Inflammatory macrophage treated with lipopolysaccharide for 4 hours (primary cell): ENCODE results near the gene LGALS12.

Experiments used
- DNase-seq: peaks from one replicate; pipeline ENCODE4 v3.0.0-alpha.2; 2020

Gene LGALS12, protein sequence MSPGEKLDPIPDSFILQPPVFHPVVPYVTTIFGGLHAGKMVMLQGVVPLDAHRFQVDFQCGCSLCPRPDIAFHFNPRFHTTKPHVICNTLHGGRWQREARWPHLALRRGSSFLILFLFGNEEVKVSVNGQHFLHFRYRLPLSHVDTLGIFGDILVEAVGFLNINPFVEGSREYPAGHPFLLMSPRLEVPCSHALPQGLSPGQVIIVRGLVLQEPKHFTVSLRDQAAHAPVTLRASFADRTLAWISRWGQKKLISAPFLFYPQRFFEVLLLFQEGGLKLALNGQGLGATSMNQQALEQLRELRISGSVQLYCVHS

DNA sequence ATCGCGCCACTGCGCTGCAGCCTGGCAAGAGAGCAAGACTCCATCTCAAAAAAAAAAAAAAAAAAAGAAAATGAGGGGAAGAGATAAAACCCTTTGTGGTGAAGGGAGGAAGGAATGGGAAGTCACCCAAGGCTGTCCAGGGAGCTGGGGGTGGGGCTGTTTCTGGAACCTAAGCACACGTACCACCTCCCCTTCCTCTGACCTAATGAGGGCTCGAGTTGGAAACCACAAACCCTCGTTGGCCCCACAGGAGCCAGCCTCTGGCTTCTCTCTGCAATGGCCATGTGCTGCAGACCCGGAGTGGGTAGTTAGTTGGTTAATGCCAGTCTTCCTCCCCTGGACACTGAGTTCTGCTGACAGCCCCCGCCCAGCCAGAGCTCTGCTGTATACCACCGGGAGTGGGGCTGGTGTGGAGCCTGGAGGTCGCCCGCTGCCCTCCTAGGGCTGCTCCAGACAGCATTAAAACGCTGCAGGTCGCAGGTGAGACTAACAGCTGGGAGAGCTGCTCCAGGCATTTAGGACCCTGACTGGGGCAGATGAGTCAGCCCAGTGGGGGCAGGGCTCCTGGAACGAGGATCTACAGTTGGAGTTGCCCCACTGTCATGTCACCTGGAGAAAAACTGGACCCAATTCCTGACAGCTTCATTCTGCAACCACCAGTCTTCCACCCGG lies at the start of gene LGALS12:
TSS of gene LGALS12 (plus strand) at position 228 of the 672 bp plus-strand sequence. CDS start at position 603, 375 bp downstream.
- DNase-seq: peak; percentile 43

DNA sequence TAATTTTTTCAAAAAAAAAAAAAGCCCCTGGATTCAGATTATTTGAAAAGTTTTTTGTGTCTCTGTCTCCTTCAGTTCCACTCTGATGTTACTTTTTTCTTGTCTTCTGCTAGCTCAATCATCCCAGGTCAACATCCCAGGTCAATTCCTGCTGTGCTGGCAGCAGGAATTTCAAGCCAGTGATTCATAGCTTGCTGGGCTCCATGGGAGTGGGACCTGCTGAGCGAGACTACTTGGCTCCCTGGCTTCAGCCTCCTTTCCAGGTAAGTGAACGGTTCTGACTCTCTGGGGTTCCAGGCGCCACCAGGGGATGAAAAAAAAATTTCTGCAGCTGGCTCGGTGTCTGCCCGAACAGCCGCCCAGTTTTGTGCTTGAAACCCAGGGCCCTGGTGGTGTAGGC lies 46.3 kb upstream of the LGALS12 start:
- DNase-seq: no peak

DNA sequence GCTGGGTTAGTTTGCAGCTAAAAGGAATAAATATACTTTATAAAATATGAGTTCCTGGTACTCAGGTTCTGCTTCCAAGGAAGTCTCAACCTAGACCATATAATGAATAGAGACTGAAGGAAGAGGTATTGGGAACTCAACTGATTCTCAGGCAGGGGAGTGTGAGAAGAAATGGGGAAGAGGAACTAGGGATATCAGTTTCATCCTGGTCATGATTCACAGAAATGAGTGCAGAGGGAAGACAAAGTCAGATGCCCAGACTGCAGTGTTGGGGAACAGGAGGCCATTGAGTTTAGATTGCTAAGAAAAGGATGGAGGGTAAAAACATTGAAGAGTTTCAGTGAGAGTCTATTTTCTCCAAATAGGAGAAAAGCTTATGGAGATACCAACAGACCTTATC lies 43.7 kb upstream of the LGALS12 start:
- peak; percentile 68 for DNase-seq

DNA sequence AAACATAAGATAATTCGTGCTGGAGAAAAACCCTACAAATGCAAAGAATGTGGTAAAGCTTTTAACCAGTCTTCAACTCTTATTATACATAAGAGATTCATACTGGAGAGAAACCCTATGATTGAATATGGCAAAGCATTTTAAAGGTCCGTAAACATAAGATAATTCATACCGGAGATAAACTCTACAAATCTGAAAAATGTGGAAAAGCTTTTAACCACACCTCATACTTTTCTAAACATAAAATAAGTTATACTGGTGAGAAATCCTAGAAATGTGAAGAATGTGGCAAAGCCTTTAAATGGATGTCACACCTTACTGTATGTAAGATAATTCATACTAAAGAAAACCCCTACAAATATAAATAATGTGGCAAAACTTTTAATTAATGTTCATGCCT lies 35.6 kb upstream of the LGALS12 start:
- DNase-seq: no peak

DNA sequence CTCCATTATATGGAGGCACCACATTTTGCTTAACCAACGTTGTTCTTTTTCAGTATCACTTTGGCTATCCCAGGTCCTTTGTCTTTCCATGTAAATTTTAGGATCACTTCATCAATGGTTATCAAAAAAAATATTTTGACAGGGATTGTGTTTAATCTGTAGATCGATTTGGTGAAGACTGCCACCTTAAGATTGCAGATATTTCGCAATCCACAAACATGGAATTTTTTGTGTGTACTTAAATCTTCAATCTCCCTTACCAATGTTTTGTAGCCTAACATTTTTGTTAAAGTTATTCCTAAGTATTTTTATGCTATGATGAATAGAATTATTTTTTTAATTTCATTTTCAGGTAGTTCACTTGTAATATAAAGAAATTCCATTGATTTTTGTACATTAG lies 33.5 kb upstream of the LGALS12 start:
- DNase-seq: no peak

DNA sequence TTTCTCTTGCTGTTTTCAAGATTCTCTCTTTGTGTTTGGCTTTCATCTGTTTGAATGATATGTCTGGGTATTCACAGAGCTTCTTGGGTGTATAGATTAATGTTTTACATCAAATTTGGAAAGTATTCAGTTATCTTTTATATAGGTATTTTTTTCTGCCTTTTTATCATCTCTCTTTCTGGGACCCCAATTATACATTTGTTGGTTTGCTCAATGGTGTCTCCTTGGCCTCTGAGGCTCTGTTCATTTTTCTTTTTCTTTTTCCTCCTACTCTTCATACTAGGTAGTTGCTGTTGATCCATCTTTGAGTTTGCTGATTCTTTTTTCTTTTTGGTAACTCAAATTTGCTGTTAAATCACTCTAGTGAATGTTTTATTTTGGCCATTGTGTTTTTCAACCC lies 29.3 kb upstream of the LGALS12 start:
- DNase-seq: no peak

DNA sequence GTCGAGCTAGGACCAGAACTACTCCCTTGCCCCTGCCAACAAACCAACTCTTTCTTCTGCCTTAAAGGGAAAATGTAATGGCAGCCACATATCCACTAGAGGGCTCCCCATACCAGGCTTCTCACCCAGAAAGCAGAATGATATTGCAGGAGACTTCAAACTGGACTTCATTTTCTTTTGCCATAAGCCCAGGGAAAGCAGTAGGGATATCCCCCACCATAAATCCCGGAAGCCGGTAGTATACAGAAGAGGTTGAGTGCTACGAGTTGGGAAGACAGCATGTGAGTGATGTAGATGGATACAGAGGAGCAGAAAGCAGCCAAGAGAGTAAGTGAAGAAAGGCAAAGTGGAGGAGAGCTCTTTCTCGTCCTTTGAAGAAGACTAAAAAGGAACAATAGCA lies 27.0 kb upstream of the LGALS12 start:
- peak; percentile 67 for DNase-seq

DNA sequence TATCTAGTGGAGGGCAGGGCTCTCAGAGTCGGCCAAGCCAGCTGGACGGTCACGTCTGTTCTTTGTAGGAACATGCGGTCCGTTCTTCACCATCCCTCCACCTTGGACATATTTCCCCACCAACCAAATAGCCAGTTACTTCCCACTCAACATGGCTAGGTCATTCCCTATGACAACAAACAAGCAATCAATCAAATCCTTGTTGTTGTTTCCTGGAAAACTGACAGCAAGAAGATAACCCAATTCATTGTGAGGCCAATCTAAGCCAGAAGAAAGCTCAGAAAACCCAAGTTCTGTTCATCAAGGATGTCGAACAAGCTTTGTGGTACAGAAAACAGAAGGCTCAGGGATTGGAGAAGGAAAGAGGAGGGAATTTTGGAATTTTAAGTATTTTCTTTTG lies 25.8 kb upstream of the LGALS12 start:
- no peak for DNase-seq

DNA sequence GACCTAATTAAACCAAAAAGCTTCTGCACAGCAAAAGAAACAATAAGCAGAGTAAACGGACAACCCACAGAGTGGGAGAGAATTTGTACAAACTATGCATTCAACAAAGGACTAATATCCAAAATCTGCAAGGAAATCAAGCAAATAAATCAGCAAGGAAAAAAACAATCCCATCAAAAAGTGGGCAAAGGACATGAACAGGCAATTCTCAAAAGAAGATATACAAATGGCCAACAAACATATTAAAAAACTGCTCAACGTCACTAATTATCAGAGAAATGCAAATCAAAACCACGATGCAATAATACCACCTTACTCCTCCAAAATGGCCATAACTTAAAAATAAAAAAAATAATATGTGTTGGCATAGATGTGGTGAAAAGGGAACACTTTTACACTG lies 20.1 kb upstream of the LGALS12 start:
- no peak for DNase-seq

DNA sequence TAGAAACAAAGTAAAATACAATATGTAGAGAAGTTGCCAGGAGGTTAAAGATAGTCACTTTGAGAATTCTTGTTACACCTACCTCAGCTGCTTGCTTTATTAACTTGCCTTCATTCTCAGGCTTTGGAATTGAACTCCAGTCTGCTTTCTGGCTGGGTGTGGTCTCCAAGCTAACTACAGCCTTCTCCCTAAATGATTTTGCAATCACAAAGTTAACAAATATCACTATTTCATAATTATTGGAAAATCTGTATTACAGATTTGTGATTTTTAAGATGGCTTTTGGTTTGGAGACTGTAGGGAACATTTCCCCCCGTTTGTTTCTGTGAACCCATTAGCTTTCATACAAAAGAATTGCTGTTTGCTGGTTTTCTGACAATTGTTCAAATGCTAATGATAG lies 17.1 kb upstream of the LGALS12 start:
- DNase-seq: no peak

DNA sequence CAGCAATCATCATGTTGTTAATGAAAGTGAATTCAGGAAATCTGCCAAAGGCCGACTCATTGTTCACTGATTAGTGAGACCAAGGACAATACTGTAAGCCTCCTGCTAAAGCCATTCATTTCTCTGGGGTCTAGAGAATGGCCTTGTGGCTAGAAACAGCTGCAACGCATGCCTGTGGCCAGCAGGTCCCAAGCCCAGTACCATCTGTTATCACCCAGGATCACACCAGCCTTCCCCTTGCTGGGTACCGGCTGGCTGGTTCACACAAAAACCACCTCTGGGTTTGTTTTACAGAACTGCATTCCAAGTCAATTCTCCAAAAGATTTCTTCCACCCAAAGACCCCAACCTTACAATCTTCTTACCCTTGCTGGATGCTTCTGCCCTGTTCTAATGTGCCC lies 16.0 kb upstream of the LGALS12 start:
- DNase-seq: no peak

DNA sequence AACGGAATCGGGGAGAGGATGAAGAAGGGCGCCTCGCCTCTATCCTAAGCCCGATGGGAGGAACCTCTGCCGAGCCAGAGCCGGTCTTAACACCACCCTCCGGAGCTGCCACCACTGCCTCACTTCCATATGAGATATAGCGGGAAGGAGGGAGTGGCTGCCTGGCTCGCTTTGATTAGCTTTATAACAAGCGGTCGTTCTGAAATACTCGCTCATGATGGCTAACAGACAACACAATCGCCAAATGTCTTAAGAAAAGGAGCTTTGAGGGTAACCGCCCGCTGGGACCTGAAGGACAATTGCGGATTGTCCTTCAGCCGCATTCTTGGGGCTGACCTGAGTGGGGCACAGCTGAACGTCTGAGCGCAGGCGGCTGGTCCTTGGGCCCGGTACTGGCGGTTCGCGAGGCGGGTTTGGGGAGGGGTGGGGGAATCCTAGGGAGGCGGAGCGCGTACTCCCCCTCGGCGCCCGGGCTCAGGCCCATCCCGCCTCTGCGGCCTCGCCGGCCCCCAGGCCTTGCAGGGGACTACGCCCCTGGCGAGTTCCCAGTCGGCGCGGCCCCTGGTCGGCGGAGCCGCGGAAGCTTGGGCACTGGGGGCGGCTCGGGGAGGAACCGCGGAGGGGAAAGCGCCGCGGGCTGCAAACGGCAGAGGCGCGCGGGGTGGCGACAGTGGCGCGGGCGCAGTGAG lies 15.2 kb upstream of the LGALS12 start, which contains the start of gene PLAAT5:
TSS of gene PLAAT5 (minus strand) at position 617 of the 689 bp plus-strand sequence. CDS start at position 484, 133 bp downstream.
- DNase-seq: no peak

DNA sequence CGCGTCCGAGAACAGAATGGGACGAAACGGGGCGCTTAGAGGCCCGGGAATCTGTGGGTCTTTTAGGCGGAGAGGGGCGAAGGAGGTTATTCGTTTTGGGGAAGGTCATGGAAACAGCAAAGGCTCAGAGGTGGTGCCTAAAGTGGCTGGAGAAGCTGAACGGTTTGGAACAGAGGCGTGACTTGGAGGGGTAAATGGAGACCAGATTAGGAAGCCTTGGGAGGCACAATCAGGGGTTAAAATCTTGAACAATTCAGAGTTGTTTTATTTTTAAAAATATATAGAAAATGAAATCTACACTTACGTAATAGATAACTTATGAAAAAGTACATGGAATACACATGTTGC lies 14.7 kb upstream of the LGALS12 start:
- DNase-seq: no peak

DNA sequence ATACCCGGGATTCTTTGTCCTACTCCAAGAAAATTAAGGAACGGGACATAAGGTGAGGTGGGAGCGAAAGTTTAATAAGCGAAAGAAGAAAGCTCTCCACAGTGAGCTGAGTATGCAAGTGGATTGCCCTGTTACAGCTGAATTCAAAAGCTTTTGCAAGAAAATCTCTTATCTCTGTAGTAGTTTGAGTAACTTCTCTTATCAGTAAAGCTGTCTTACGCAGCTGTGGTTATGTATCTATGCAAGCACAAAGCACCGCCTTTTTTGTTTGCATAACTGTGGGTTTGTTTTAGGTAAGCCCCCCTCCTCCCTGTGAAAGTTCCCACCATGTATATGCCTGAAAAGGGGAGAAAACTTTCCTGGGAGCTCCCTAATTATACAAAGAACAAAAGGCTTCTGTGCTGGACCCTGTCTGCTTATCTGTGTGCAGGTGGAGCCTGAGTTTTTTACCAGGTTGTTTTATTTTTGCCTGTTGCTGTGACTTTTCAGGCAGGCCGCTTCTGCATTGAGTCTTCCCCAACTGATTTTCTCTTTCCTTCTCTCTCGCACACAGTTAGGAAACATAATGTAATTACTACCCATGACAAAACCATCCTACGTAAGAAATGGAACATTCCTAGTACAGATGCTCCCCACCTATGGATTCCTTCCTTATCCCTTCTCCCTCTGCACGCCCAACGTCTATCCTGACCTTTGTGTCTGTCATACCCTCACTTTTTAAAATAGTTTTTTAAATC lies 14.1 kb upstream of the LGALS12 start:
- DNase-seq: no peak

DNA sequence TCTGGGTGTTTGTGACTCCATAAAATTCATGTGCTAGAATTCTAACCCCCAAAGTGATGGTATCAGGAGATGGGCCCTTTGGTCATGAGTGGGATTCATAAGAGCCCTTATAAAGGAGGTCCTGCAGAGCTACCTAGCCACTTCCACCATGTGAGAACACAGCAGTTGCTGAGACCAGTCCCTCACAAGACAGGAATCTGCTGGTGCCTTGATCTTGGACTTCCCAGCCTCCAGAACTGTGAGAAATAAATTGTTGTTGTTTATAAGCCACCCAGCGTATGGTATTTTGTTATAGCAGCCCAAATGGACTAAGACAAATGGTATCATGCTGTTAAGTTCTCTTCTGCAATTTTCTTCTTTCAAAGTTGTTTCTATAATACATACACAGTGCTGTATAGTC lies 13.4 kb upstream of the LGALS12 start:
- no peak for DNase-seq

DNA sequence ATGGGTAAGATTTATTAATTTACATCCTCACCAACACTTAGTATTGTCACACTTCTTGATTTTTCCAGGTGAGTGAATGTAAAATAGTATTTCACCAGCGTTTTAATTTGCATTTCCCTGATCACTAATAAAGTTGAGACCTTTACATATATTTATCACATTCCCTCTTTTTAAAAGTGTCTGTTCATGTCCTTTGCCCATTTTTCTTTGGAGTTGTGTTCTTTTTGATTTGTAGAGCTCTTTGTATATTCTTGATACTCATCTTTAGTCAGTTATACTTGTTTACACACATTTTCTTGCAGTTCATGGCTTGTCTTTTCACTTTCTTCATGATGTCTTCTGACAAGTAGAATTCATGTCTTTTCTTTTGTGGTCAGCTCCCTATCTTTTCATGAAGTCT lies 12.8 kb upstream of the LGALS12 start:
- DNase-seq: no peak

DNA sequence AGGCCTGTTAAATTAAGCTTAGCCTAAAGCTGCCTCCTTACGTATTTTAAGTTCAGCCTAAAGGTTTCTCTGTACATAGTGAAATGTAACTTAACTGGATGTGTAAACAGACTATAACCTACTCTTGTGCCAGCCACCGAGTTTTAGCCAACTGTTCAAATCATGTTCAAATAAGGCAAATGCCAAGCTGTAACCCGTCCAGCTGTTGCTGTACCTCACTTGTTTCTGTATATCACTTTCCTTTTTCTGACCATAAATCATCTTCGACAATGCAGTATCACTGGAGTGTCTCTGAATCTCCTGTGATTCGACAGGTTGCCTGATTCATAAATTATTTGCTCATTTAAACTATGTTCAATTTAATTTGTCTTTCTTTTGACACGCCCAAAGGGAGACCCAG lies 10.9 kb upstream of the LGALS12 start:
- no peak for DNase-seq

DNA sequence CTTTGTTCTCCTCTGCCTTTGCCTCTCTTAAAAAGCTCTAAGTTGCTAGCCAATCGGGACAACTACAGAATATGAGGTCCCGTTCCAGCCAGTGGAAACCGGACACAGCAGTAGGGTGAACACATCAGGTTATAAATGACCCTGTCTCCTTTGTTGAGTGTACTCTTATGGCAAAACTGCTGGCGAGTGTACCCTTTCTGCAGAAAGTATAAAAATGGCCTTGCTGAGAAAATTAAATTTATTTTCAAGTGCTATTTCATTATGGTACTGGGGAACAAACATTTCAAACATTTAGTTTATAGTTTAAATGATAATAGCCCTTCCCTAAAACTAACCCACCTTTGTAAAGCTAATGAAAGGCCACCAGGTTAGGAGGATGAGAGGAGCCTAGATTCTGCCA lies 6.0 kb upstream of the LGALS12 start:
- DNase-seq: no peak

DNA sequence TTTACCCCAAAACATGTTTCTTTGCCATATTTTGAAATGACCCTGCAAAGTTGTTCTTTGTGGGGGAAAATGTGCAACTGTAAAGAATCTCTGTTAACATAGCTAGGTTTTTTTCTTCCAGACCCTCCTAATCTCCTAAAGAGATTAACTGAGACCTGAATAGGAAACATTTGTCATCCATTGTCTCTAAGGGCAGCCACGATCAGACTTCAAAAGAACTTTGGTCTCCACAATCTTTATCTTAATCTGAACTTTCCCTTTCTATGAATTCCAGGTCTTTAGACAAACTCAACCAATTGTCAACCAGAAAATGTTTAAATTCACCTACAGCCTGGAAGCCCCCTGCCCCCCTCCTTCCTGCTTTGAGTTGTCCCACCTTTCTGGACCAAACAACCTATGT lies 4.6 kb upstream of the LGALS12 start:
- DNase-seq: no peak

DNA sequence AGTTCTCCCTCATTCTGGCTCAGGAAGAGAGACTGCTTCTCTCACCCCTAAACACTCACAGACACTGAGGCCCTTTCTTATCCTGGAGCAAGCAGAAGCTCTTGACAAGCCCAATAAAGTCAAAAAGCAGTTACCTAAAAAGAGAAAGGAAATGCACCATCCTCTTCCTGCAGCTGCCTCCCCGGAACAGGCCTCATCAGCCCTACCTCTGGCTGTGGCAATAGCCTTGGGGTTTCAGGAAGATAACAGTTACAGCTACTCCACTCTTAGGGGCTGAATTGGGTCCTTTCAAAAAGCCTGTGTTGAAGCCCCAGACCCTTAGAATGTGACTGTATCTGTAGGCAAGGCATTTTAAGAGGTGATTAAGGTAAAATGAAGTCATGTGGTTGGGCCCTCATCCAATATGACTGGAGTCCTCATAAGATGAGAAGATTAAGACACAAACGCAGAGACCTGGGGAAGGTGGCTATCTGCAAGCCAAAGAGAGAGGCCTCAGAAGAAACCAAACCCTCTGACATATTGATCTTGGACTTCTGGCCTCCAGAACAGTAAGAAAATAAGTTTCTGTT lies 3.5 kb upstream of the LGALS12 start:
- no peak for DNase-seq

DNA sequence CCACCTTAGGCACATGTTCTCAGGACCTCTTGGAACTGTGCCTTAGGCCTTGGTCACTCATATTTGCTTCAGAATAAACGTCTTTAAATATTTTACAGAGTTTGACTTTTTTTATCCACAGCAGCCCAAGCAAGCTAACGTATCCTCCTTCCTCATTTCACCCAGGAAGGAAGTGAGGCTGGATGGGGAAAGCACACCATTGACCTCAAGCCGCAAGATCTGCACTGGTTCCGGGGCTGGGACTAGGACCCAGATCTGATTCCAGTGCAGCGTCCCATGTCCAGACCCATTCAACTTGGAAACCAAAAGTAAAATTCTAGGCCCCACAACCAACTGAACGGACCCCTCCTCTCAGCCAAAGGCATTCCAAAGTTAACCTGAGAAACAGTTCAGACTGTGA lies 2.4 kb upstream of the LGALS12 start:
- DNase-seq: peak; percentile 75

DNA sequence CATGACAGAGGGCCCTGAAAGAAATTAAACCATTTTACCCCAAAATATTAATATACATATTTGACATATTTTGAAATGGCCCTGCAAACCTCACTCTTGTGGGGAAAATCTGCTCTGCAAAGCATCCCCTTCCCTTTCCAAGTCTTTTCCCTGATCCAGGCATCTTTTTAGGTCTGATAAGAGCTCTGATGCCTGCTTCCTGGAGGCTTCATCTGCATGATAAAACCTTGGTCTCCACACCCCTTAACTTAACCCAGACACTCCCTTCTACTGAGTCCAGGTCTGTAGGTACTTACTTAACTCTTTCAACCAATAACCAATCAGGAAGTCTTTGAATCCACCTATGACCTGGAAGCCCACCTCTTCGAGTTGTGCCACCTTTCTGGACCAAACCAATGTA lies 1.8 kb upstream of the LGALS12 start:
- no peak for DNase-seq

DNA sequence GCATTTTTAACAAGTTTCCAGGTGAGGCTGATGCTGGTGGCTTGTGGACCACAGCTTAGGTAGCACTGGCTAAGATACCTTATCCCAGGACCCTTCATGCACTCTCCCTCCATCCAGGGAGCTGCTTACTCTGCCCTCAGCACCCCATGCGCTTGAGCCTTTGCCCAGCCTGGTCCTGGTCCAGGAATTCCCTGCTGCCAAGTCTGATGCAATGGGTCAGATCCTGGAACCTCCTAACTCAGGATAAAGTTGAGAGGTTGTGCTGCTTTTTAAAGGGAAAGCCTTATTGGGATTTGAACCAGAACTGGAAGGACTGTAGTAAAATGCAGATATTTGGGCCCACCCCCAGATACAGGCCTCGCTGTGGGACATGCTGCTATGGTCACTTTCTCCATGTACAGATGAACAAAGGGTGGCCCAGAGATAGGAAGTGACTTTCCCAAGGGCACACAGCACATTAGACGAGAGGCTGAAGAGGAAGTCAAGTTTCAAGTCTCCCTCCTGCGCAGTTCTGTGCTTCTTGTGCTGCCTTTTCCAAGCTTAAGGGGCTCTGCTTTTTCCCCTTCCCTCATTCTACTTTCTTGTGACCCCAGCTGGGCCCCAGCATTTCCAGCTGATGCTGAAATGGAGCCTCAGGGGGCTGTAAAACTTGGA lies 824 bp upstream of the LGALS12 start:
- peak; percentile 39 for DNase-seq
